ENCODE measurements around the gene ANKRD10.

The ANKRD10 gene

GRCh38 chr13:110912651-110913051 is 2.2 kb downstream of the ANKRD10 start:
- no peak for TF ChIP-seq ELF4 (IDR thresholded peaks at IDR 0.05)
- no peak for TF ChIP-seq NFRKB (IDR thresholded peaks at IDR 0.05)
- no peak for TF ChIP-seq HDGF (IDR thresholded peaks at IDR 0.05; ENCODE audit: borderline replicate concordance)
- no peak for TF ChIP-seq TARDBP (IDR thresholded peaks at IDR 0.05)
- ChIA-PET POLR2A (interaction anchor here (1.1 to 2.0 kb wide), 2 partner anchors 40 to 44 kb away, joined by 3 to 10 read pairs; no protein-coding TSS in a partner anchor), CTCF (no interaction called here)
- DNase-seq (ENCODE audit: extremely low spot score), result no peak

- DNase-seq (ENCODE audit: extremely low spot score), result no peak
- TF ChIP-seq SP1 (IDR thresholded peaks at IDR 0.05) (no peak), TARDBP (IDR thresholded peaks at IDR 0.05) (no peak), NFRKB (IDR thresholded peaks at IDR 0.05) (no peak), L3MBTL2 (conservative IDR thresholded peaks at IDR 0.05) (no peak), ELF4 (IDR thresholded peaks at IDR 0.05) (no peak), LEF1 (IDR thresholded peaks at IDR 0.05; ENCODE audit: borderline replicate concordance) (no peak), ARNT (IDR thresholded peaks at IDR 0.05) (no peak)
- ChIA-PET POLR2A (no interaction called here), CTCF (no interaction called here)
Observed at GRCh38 chr13:110911880-110912279, 3.0 kb downstream of the ANKRD10 start.

GRCh38 chr13:110910013-110910890 is 4.6 kb downstream of the ANKRD10 start:
- POLR2A ChIA-PET, result no interaction called here
- CTCF ChIA-PET, result no interaction called here
- no peak for TF ChIP-seq HDGF (IDR thresholded peaks at IDR 0.05; ENCODE audit: borderline replicate concordance)
- no peak for TF ChIP-seq SP1 (IDR thresholded peaks at IDR 0.05)
- no peak for TF ChIP-seq ARNT (IDR thresholded peaks at IDR 0.05)
- TF ChIP-seq L3MBTL2 (conservative IDR thresholded peaks at IDR 0.05), result no peak
- DNase-seq (ENCODE audit: extremely low spot score), result no peak

DNA sequence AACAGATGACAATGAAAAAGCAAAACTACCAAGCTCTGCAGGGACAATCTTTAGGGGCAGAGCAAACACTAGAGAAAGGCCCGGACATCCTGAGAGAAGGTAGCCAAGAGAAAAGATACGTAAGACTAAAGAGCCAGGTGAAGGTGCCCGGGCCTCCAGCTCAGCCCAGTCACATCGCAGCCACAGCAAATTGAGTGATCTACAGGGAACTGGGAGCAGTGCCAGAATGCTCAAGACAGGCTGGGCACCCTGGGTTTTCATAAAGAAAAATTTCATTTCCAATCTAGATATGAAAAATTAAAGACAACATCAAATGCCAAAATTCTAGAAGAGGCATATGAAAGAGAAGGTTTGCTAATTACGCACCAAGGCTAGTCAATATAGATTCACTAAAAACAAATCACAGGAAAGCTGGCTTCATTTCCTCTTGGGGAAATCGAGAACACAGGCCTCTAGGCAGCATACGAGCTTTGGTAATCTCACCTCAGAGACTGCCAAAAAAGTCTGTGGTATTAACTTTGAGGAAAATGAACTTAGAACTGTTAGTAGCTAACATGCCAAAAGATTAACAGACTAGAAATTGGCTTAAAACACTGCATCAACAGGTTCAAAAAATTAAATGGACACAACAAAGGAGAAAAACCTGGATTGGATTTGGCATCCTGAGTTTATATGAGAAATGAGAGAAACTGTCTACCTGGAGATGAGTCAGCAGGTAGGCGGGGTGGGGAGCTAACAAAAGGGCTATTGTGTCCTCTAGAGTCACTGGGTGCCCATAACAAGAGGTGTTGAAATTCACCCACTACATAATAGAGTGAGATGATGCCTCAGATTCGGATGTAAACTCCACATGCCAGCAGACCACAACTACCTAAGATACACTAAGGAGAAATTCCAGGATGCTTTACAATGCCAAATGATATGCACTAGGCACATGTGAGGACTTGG is 6.6 kb downstream of the ANKRD10 start:
- CTCF ChIA-PET, result interaction anchor here (0.5 kb wide), 1 partner anchor 849 kb away, joined by 3 read pairs; no protein-coding TSS in a partner anchor
- DNase-seq (ENCODE audit: extremely low spot score), result no peak
- TF ChIP-seq, protein P1, sequence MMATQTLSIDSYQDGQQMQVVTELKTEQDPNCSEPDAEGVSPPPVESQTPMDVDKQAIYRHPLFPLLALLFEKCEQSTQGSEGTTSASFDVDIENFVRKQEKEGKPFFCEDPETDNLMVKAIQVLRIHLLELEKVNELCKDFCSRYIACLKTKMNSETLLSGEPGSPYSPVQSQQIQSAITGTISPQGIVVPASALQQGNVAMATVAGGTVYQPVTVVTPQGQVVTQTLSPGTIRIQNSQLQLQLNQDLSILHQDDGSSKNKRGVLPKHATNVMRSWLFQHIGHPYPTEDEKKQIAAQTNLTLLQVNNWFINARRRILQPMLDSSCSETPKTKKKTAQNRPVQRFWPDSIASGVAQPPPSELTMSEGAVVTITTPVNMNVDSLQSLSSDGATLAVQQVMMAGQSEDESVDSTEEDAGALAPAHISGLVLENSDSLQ (IDR thresholded peaks at IDR 0.05), result no peak
- no peak for TF ChIP-seq ZNF384 (IDR thresholded peaks at IDR 0.05)
- no peak for TF ChIP-seq ARNT (IDR thresholded peaks at IDR 0.05)
- TF ChIP-seq TARDBP (IDR thresholded peaks at IDR 0.05), result no peak
- TF ChIP-seq SP1 (IDR thresholded peaks at IDR 0.05), result no peak
- TF ChIP-seq SUZ12 (IDR thresholded peaks at IDR 0.05), result no peak
- TF ChIP-seq L3MBTL2 (conservative IDR thresholded peaks at IDR 0.05), result no peak
- no peak for TF ChIP-seq CTBP1 (IDR thresholded peaks at IDR 0.05; ENCODE audit: borderline replicate concordance)
- TF ChIP-seq FOXA1 (IDR thresholded peaks at IDR 0.05), result no peak
- TF ChIP-seq NFRKB (IDR thresholded peaks at IDR 0.05), result no peak
- no peak for TF ChIP-seq ELF4 (IDR thresholded peaks at IDR 0.05)
- no peak for TF ChIP-seq FOXK2 (IDR thresholded peaks at IDR 0.05)
- no peak for TF ChIP-seq HDGF (IDR thresholded peaks at IDR 0.05; ENCODE audit: borderline replicate concordance)
- no peak for TF ChIP-seq BHLHE40 (IDR thresholded peaks at IDR 0.05; ENCODE audit: borderline replicate concordance)
- no peak for TF ChIP-seq LEF1 (IDR thresholded peaks at IDR 0.05; ENCODE audit: borderline replicate concordance)
- TF ChIP-seq FOXM1 (IDR thresholded peaks at IDR 0.05; ENCODE audit: borderline replicate concordance), result no peak
- POLR2A ChIA-PET, result no interaction called here

- DNase-seq (ENCODE audit: extremely low spot score), result no peak
- TF ChIP-seq CTBP1 (IDR thresholded peaks at IDR 0.05; ENCODE audit: borderline replicate concordance) (no peak), HDGF (IDR thresholded peaks at IDR 0.05; ENCODE audit: borderline replicate concordance) (no peak), FOXK2 (IDR thresholded peaks at IDR 0.05) (no peak), LEF1 (IDR thresholded peaks at IDR 0.05; ENCODE audit: borderline replicate concordance) (no peak), SP1 (IDR thresholded peaks at IDR 0.05) (no peak), ARNT (IDR thresholded peaks at IDR 0.05) (no peak), SUZ12 (IDR thresholded peaks at IDR 0.05) (no peak), BHLHE40 (IDR thresholded peaks at IDR 0.05; ENCODE audit: borderline replicate concordance) (no peak), FOXM1 (IDR thresholded peaks at IDR 0.05; ENCODE audit: borderline replicate concordance) (no peak), FOXA1 (IDR thresholded peaks at IDR 0.05) (no peak), ELF4 (IDR thresholded peaks at IDR 0.05) (no peak), L3MBTL2 (conservative IDR thresholded peaks at IDR 0.05) (no peak)
- TF ChIP-seq, protein P1 (IDR thresholded peaks at IDR 0.05), result no peak
- CTCF ChIA-PET, result no interaction called here
- POLR2A ChIA-PET, result no interaction called here
Observed at GRCh38 chr13:110907301-110907700, 7.6 kb downstream of the ANKRD10 start.

DNA sequence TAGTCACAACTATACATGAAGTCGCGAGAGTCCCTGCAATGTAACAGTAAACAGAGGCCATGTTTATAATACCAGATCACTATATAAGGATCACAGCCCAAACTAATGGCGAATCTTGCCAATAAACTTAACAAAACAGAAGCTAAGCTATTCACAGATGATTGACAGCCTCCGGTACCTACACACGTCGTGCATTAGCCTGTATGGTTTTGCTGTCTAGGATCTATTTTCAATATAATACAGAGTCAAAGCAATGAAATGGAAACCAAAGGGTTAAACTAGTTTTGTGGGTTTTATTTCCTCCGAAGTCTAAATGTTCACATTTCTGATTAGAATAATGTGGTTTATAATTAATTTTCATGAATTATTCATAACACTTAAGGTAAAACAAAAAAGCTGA is 10.1 kb downstream of the ANKRD10 start:
- DNase-seq (ENCODE audit: extremely low spot score), result no peak
- POLR2A ChIA-PET, result interaction anchor here (1.7 kb wide), 1 partner anchor 10 kb away, joined by 4 read pairs; no protein-coding TSS in a partner anchor
- CTCF ChIA-PET, result no interaction called here
- no peak for TF ChIP-seq ARNT (IDR thresholded peaks at IDR 0.05)
- no peak for TF ChIP-seq FOXK2 (IDR thresholded peaks at IDR 0.05)
- TF ChIP-seq, protein P1 (IDR thresholded peaks at IDR 0.05), result peak; percentile 52; the same call in 1 of the 2 replicates

Measured in HEK293T (cell line).